GM18505 (cell line): Measurements from ENCODE around the gene TMEM109.

Source experiments
- ATAC-seq: cut with Tn5 transposase; IDR thresholded peaks from one replicate; pipeline ENCODE4 v1.9.1; 2021; ENCODE audit not compliant: unreplicated experiment
- POLR2A ChIP-seq: IDR thresholded peaks from 4 replicates; pipeline ENCODE4 v1.6.1; 2011; ENCODE audit warnings: borderline replicate concordance; ENCODE audit not compliant: insufficient read depth, insufficient read length; ENCODE audit errors: extremely low read depth

The TMEM109 gene

DNA sequence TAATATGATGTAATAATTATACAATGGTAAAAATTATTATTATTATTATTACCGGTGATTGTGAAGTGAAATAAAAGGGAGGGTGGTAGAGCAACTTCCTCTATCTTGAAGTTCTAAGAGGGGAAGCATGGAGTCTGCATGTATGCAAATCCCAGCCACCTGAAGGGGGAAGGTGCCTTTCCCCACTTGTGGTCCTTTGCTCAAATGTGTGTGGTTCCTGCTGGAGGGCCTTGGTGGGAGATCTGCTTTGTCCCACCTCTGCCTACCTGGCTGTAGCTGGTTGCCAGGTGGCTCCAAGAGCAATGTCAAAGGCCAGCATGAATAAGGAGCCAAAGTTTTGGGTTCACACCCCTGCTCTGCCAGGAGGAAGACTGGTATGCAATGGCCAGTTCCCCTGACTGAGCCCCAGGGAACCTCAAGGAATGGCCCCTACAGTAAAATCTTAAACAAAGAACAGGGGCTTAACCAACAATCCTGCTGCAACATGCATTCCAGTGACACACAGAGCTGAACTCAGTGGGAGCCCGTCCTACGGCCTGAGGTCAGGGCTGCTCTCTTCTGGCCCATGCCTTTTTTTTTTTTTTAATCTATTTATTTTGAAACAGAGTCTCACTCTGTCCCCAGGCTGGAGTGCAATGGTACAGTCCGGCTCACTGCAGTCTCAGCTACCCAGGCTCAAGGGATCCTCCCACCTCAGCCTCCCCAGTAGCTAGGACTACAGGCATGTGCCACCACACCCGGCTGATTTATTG, 18.8 kb downstream of the TMEM109 start:
- ATAC-seq, result no peak
- no peak for TF ChIP-seq POLR2A

DNA sequence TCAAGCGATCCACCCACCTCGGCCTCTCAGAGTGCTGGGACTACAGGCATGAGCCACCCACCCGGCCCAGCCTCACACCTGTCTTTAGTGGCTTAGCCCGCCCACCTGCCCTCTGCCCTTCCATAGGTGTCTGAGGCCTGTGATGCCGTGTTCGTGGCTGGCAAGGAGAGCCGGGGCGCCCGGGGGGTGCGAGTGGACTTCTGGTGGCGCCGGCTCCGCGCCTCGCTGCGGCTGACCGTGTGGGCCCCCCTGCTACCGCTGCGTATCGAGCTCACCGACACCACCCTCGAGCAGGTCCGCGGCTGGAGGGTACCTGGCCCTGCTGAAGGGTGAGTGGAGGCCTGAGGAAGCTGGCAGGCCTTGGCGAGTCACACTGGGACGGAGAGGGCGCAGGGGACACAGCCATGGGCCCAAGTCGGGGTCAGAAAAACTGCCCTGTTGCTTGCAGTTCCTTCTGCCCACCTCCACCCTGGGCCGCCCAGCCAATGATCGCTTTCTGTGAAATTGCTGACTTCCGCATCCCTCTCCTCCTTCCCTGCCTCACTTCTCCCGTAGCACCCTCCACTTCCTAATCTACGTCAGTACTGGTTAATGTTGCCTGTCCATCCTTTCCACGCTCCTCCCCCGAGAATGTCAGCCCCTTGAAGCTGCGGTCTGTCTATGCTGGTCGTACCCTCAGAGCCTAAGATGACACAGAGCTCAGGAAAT, 19.6 kb downstream of the TMEM109 start:
- TF ChIP-seq POLR2A, result no peak
- no peak for ATAC-seq

GRCh38 chr11:60934124-60934789, 20.3 kb downstream of the TMEM109 start:
- no peak for ATAC-seq
- TF ChIP-seq POLR2A, result no peak

DNA sequence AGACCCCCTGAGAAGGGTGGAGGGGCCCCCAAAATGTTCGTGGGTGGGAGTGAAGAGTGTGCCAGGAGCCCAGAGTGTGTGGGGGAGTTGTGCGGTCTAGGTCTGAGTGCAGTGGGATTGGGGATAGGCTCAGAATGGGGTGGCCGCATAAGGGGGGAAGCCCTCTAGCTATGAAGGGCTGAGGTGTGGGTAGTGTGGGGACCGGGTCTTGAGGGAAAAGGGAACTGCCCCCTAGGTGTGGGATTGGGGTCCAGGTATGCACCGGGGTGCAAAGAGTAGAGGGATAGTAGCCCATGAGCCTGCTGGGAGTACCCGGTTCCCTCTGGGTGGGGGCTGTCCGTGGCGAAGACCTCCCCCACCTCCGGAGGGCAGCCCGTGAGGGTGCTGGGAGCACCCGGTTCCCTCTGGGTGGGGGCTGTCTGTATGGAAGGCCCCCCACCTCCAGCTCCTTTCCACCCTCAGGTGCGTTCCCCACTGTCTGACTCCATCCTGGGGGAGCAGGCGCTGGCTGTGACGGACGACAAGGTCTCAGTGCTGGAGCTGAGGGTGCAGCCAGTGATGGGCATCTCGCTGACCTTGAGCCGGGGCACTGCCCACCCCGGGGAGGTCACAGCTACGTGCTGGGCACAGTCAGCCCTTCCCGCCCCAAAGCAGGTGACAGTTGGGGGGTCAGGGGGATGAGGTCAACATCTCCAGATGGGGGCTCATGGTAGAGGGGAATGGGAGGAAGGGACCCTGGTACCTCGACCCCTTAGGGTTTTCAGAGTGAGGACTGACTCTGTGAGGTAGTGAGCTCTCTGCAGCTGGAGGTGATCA, 21.0 kb downstream of the TMEM109 start:
- no peak for ATAC-seq
- TF ChIP-seq POLR2A, result peak; percentile 48

GRCh38 chr11:60935676-60936442, 21.9 kb downstream of the TMEM109 start:
- TF ChIP-seq POLR2A, result no peak
- ATAC-seq, result no peak

GRCh38 chr11:60936467-60937143, 22.6 kb downstream of the TMEM109 start:
- no peak for TF ChIP-seq POLR2A
- no peak for ATAC-seq

DNA sequence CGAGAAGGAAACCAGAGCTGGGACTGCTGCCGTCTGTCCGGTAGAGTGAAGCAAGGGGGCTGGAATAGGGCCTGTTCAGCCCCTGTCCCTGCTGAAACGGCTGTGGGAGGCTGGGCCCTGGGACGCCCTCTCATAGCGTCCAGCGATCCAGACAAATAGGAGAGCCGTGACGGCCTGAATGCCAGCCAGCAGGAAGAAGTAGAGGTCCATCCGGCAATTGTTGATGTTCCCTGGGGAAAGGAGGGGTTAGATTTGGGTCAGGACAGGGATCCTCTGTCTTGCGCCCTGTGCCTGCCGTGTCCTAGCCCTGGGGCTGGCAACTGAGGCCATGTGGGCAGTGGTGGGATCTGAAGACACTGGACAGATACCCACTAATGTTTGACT, 23.2 kb downstream of the TMEM109 start:
- no peak for ATAC-seq
- no peak for TF ChIP-seq POLR2A

- TF ChIP-seq POLR2A, result no peak
- ATAC-seq, result no peak
These were observed 23.9 kb downstream of the TMEM109 start for GRCh38 chr11:60937811-60938210.

- no peak for ATAC-seq
These were observed 24.5 kb downstream of the TMEM109 start for GRCh38 chr11:60938500-60938899.

DNA sequence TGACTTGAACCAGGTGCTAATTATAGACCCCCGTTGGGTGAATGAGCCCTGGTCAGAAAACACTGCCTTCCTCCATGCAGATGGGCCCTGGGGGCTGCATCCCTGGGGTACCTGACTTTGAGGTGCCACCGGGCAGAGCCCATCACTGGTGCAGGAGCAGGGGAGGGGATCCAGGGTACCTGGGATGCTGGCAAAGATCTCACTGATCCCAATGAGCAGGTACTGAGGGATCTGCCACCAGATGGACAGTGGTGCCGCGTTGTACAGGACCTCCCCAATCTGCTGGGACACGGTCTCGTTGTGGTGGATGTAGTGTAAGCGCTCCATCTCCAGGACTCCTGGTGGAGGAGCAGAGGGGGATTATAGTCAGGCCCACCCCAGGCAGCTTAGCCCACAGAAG, 25.3 kb downstream of the TMEM109 start:
- no peak for TF ChIP-seq POLR2A
- no peak for ATAC-seq

More at GRCh38 chr11:60938500-60938899, 24.5 kb downstream of the TMEM109 start:
- no peak for TF ChIP-seq POLR2A

GRCh38 chr11:60939855-60940254, 25.9 kb downstream of the TMEM109 start:
- no peak for TF ChIP-seq POLR2A
- ATAC-seq, result no peak
